Activated CD8-positive, alpha-beta memory T cell treated with anti-CD3 and anti-CD28 coated beads, Interleukin-2, amount 50 U/mL, for 48 hours (primary cell): Measurements from ENCODE around the gene MEX3D.

Experiments used
- DNase-seq: peaks from one replicate; pipeline ENCODE4 v3.0.0-alpha.2; 2020

MEX3D gene

DNA sequence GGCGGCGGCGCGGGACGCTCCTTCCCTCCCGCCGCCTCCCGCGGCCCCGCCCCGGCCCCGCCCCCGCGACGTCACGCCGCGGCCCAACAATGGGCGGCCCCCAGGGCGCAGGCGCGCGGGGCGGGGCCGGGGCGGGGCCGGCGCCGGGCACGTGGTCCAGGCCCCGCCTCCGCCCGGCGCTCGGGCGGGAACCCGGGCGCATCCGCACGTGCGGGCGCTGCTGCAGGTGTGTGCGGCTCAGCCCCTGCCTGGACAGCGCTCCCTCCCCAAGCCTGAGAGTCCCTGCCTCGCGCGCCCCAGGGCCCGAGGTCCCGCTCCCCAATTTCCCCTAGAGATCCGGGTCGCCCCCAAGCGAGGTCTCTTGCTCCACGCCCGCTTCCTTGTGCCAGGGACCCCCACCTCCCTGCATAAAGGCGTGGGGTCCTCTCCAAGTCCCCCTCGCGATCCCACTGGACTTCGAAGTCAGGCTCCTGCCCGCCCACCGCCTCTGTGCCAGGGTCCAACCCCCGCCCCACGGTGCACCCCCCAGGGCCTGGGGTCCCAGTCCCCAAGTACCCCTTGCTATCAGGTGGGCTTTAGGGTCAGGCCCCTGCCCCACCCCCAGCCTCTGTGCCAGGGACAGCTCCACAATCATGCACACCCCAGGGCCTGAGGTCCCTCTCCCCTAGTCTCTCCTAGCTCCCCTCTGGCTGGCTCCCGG lies at the start of gene MEX3D:
MEX3D (minus strand) TSS at position 6 of the 700 bp plus-strand sequence. CDS start 267 bp downstream, outside the sequence.
- DNase-seq: peak; percentile 92

DNA sequence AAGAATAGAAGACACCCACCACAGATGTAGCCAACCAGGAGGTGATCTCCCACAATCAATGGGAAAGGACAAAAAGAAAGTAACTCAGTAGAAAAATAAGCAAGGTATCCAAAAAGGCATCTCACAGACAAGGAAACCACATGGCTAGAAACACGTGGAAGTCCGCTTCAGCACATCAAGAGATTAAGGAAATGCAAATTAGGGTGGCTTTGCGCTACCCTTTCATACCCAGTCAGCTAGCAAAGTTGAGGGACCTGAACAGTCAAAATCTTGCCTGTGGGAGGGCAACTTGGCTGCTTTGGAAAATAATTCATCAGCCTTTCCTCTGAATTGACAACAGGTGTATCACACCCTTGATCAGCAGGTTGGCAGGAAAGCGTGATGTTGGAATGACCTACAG lies 48.8 kb upstream of the MEX3D start:
- no peak for DNase-seq

DNA sequence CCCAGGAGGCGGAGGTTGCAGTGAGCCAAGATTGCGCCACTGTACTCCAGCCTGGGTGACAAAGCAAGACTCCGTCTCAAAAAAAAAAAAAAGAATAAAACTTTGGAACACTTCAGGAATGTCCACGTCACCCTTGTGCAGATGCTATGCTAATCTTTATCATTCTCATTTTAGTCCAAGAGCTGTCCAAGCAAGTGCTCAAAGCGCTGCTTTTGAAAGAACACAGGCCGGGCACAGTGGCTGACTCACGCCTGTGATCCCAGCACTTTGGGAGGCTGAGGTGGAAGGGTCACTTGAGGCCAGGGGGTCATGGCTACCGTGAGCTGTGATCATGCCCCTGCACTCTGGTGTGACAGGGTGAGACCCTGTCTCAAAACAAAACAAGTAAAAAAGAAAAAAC lies 48.3 kb upstream of the MEX3D start:
- DNase-seq: no peak

DNA sequence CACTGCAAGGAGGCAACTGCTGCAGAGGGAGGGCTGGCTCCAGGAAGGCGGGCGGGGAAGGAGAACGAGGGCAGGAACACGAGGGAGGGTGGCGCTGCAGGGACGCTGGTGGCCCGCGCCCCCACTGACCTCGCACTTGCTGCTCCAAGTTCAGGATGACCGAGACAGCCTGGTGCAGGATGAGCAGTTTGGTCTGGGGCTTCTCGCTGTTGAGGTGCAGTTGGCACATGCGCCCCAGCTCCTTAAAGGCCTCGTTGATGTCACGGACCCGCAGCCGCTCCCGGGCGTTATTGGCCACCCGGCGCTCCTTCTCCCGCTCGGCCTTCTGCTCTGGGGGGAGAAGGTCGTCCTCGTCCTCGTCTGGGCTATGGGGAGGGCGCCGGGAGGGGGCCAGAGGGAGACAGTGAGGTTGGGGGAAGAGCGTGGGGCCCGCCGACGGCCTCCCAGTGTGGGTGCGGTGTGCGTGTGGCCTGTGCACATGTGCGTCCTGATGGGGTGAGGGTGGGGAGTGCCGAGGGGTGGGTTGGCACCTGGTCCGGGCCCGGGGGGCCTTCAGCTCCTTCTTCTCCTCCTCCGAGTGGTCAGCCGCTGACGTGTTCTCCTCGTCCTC lies 47.1 kb upstream of the MEX3D start:
- DNase-seq: no peak

DNA sequence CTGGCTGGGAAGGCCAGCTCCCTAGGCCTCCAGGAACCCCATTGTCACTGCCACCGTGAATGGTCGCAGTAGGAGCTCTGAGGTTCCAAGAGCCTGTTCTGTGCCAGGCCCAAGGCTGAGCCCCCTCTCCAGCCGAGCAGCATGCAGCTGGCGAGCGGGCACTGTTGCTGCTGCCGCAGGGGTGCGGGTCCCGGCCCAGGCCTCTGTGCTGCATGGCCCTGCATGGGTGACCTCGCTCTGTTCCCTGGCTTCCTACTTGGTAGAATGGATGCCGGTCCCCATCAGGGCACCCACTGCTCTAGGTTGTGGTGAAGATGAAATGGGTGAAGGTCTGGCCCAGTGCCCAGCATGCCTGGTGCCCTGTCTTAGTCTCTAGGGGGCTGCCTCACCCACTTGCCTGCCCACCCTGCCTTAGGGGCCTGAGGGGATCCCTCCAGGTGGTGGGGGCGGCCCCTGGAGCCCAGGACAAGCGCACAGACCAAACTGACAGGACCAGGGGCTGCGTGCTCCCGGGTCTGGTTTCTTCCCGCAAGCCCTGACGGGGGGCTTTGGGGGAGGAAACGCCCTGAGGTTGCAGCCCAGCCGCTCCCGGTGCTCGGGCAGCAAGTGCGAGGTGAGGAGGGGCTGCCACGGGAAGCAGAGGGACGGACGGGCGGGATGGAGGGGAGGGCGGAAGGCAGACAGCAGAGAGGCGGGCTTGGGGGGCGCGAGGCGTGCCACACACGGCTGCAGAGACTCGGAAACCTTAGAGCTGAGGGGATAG lies 45.9 kb upstream of the MEX3D start:
- DNase-seq: no peak

DNA sequence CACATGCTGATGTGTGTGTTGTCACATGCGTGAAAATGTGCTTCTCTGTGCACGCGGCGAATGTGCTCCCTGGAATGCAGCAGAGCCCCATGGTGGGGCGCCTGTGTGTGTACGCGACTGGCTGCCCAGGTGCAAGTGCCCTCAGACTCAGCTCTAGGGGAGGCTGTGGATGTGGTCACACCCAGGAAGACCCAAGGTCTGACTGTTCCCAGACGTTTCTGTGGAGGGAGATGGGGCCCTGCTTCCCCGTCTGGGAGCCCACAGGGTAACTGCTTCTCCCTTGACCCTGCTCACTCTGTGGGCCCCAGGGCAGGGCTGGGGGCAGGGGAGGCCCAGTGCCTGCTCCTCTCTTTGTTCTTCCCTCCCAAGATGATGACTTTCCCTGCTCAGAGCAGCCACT lies 45.0 kb upstream of the MEX3D start:
- DNase-seq: no peak

DNA sequence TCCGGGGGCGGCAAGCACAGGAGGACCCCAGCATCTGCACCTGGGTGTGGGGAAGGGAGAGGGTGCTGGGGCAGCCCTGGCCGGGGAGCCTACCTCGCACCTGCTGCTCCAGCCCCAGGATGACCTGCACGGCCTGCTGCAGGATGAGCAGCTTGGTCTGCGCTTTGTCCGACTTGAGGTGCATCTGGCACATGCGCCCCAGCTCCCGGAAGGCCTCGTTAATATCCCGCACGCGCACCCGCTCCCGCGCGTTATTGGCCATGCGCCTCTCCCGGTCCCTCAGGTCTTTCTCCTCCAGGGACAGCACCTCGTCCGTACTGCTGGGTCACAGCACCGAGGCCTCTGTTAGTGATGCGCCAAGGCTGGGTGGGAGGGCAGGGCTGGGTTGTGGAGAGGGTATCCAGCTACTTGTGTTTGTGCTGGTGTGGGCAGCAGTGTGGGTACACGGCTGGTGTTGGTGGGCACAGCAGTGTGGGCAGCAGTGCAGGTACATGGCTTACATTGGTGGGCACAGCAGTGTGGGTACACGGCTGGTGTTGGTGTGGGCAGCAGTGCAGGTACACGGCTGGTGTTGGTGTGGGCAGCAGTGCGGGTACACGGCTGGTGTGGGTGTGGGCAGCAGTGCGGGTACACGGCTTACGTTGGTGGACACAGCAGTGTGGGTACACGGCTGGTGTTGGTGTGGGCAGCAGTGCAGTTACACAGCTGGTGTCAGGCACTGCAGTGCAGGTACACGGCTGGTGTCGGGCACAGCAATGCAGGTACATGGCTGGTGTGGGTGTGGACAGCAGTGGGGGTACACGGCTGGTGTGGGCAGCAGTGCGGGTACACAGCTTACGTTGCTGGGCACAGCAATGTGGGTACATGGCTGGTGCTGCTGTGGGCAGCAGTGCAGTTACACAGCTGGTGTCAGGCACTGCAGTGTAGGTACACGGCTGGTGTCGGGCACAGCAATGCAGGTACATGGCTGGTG lies 44.3 kb upstream of the MEX3D start:
- no peak for DNase-seq

DNA sequence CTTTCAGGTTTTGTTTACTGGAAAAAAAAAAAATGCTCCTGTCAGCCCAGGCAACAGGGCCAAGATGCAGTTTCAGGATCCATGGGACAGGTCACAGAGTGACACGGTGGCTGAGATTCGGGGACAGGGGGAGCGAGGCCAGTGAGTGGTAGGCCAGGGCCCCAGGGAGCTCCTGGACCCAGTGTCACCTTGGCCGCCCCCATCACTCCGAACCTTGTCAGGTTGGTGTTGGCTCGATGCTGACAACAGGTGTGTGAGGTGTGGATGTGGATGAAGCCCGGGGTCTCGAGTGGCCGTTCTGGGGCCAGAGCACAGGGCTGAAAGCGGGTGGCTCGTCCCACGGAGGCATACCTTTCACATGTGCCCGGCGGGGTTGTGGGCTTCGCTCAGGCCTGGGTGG lies 43.2 kb upstream of the MEX3D start:
- DNase-seq: no peak

DNA sequence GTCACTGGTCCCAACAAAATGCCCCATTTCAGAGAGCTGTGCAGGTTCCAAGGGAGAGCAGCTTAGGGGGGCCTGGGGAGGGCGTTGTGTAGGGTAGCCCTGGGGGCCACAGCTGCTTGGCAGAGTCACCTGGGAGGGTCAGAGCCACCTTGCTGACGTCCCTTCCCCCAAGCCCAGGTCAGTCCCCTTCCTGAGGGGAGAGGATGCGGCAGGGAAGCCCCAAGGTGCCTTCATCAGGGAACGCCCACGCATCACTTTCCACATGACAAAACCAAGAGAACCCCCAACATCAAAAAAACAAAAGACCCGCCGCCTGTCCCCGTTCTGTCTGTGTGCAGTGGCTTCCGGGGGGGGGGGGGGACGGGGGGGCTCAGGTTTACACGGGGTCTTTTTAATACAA lies 42.5 kb upstream of the MEX3D start:
- DNase-seq: no peak

DNA sequence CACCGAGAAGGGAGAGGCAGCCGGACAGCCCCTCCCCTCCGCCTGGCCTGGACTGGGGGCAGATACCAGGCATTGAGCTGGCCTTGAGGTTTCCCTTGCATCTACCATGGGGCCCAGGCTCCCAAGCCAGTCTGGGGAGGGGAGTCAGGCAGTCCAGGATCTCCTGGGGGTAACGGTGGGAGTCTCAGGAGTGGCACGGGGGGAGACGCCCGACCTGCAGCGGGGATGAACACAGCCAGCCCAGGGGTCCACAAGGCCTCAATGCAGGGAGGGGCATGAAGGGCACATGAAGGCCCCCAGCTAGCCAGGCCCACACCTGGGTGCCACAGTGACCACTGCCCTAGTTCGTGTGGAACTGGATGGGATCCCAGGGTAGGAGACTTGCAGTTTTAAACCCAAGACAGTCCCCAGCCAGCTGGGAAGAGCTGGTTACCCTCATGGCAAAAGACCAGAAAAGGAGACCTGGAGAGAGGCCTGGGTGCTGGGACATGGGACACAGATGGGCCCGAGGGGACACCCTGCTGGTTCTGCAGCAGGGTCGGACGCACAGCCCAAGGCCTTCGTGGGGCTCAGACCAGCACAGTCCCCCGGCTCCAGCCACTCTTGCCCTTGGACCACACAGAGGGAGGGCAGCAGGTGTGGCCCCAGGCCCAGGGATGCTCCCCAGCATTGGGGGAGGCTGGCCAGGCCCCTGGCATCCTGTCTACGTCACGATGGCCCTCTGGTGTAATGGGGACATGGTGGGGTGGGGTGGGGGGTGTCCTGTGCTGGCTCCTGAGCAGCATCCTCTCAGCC lies 41.8 kb upstream of the MEX3D start:
- no peak for DNase-seq

DNA sequence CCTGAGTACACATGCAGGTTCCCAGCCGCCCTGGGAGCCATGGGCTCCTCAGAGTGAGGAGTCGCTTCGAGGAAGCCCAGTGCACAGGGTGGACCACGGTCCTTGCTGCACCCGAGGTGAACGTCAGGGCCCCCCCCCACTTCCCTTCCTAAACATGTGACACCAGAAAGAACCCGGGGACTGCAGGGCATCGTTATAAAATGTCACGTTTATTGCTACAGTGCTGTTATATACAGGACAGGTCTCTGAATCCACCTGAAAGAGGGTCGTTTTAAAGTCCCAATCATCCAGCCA lies 40.9 kb upstream of the MEX3D start:
- no peak for DNase-seq

DNA sequence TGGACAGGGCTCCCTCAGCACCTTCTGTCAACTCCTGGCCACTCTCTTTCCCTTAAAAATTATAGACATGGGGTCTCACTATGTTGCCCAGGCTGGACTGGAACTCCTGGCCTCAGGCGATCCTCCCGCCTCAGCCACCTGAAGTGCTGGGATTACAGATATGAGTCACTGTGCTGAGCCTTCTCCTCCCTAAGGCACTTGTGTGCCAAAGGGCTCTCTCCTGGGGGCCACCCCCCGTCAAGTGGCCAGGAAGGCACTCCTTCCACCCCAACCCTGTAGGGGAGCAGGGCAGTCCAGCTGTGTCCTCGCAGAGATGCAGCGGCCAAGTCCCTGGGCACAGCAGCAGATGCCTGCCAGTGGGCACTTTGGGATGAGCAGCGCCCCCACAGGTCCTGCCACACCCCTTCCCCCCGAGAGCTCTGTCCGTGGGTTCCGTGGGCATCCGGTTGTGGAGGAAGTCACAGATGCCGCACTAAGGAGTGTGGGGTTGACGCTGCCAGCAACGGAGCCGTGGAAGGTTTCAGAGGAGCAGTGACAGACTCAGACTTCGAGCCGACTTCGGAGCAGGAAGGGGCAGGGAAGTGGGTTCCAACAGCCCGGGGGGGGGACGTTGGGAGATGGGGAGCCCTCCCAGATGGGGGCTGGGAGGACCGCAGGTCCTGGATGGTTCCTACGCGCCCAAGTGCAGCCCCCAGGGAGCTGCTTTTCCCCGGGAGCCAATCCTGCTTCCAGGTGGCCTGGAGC lies 40.4 kb upstream of the MEX3D start:
- DNase-seq: no peak

DNA sequence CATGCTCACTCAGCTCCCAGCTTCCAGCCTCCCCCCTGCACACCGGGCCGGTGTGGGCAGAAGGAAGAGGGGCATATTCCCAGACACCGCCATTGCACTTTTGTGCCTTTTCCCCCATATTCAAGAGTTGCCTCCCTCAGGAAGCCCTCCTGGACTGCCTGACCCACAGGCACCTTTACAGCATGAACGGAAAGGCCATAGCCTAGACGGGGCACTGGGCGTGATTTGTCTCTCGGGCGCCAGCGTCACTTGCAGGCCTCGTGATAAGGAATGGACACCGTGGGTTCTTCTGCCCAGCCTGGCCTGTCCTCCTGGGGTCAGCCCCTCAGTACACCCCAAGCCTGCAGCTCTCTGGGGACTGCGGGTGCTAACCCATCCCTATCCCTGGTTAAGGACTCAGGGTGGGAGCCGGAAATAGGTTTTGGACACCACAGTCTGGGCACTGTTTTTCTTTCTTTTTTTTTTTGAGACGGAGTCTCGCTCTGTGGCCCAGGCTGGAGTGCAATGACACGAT lies 38.1 kb upstream of the MEX3D start:
- no peak for DNase-seq

DNA sequence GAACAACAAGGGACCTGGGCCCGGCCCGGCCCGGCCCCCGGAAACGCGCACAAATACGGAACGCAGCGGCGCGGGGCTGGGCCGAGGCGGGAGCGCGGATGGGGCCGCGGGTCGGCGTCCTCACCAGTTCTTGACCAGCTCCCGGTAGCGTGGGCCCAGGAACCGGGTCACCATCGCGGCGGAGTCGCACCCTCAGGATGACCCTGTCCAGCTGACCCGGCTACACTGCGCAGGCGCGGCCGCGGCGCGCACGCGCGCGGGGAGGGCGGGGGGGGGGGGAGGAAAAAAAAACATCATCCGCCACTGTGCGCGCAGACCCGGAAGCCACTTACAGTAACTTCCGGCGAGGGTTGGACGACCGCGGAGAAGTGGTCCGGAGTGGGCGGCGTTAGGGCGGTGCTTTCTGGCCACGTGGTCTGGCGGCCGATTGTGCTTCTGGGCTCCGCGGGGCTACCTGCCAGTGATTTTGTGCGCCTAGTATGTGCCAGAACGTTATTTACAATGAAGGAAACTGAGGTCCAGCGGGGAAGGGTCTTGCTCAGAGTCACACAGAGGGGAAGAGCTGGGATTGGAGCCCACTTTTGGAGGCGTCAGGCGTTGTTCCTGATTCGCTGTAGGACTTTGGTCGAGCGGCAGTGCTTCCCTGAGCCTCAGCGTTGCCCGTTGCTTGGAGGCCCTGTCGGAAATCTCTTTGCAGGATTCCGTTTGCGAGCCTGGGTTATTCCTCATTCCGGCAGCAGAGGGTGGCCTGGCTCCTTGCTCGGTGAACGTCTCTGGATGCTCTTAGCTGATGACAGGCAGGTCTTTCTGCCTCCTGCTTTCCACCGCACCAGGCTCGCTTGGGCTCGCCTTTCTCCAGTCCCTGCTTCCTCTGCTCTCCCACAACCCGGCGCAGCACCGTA lies 37.4 kb upstream of the MEX3D start, which contains the start of gene UQCR11:
UQCR11 (minus strand) TSS at position 227 of the 902 bp plus-strand sequence; CDS start at position 174, 53 bp downstream.
- peak; percentile 94 for DNase-seq

DNA sequence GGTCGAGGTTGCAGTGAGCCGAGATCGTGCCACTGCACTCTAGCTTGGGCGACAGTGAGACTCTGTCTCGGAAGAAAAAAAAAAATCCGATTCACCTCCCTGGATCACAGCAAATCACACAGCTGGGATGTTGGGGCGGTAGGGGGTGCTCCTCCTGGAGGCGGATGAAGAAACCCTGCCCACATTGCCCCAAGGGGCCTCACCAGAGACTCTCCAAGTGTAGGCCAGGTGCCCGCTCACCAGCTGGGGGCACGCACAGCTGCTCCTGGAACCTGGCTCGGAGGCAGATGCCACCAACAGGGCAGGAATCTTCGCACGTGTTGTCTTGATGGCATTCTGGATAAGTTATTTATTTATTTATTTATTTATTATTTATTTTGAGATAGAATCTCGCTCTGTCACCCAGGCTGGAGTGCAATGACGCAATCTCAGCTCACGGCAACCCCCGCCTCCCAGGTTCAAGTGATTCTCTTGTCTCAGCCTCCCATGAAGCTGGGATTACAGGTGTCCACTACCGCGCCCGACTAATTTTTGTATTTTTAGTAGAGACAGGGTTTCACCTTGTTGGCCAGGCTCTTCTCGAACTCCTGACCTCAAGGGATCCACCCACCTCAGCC lies 34.1 kb upstream of the MEX3D start:
- no peak for DNase-seq

DNA sequence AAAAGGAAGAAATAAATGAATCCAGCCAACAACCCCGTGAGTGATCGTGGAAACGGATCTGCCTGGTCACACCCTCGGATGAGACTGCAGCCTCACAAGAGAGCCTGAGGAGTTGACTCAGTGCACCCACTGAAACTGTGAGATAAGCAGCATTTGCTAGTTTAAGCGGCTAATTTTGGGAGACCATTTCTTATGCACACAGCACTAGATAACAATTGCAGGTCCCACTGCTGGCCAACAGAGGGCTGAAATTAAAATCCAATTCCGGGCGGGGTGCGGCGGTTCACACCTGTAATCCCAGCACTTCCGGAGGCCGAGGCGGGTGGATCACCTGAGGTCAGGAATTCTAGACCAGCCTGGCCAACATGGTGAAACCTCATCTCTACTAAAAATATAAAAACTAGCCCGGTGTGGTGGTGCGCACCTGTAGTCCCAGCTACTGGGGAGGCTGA lies 33.5 kb upstream of the MEX3D start:
- DNase-seq: no peak

DNA sequence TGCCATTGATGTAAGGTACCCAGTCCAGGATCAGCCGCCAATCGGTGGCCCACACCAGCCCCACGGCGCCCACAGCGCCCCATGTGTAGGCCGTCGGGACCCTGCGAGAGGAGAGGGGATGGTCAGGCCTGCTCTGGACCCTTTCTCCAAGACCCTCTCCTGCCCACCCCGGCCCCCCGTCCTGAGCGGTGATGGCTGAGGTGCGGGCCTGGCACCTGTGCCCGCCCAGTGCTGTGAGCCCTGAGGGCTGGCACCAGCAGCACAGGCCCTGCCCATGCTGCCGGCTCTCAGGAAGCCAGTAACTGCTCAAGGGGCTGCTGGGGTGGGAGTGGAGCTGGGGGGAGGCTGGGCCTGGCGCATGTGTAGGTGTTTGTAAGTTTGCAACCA lies 31.3 kb upstream of the MEX3D start:
- DNase-seq: no peak

DNA sequence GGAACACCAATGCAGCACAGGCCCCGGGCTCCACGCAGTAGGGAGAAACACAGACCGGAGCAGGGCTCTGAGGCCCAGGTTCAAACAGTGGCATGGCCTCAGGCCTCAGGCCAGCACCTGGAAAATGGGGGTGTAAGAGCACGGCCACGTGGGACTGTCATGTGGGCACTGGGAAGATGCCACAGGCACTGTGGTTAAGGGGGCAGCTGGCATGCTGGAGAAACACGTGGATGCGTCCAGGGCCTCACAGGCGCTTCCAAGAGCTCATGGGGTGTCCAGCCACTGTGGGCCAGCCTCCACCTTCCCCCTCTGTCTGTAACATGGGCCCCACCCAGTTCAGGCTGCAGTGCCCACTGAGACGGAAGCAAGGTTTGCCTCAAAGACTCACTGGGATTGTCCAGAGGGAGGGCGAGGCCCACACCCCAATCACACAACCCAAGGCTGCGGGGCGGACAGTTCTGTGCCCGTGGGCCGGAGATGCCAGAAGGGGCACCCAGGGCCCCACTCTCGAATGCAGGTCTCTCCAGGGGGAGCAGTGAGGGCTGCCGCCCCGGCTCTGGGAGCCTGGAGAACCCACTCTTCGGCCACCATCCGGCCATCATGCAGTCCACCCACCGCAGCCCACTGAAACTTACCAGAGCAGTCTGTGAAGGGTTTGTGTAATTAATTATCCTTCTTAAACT lies 30.8 kb upstream of the MEX3D start:
- no peak for DNase-seq

DNA sequence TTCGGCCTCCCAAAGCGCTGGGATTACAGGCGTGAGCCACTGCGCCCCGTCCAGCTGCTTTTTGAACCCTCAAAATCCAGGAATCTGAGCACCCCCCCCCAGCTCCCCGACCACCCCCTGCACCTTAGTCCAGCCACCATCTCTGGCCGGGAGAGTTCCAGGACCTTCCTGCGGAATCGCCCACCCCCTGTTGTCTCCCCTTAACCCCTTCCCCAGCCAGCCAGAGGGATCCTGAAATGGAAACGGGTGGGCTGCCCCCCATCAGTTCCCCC lies 25.3 kb upstream of the MEX3D start:
- DNase-seq: no peak
